Muscle layer of duodenum (tissue), 2 donors: ENCODE data around the gene SCO1.
A peak's percentile ranks its signal among the peaks of the same experiment; 100 is the strongest.
"Not testable (repeated sequence)": the region's sequence is repeated elsewhere in the genome, so short reads cannot be mapped to it uniquely, and the experiment has no call there.

ENCODE experiments used
- H3K27ac ChIP-seq: one replicate; pipeline ENCODE4 v1.7.0; 2013; ENCODE audit warnings: mild to moderate bottlenecking, low read length
- H3K27me3 ChIP-seq: one replicate; pipeline ENCODE4 v1.7.0; 2013; ENCODE audit warnings: low read depth, mild to moderate bottlenecking, control low read depth, low read length
- H3K36me3 ChIP-seq, 2 donors: one replicate each; pipeline ENCODE4 v1.7.0; 2013; ENCODE audit warnings: low read length in 2 of 2, control low read depth in 1 of 2, mild to moderate bottlenecking in 1 of 2; ENCODE audit not compliant: insufficient read depth in 2 of 2, control insufficient read depth in 1 of 2
- H3K4me1 ChIP-seq, 2 donors: one replicate each; pipeline ENCODE4 v1.7.0; 2013; ENCODE audit warnings: low read length in 2 of 2, mild to moderate bottlenecking in 2 of 2, control low read depth in 1 of 2, moderate library complexity in 1 of 2; ENCODE audit not compliant: insufficient read depth in 2 of 2, control insufficient read depth in 1 of 2
- H3K4me3 ChIP-seq, 2 donors: one replicate each; pipeline ENCODE4 v1.7.0; 2013; ENCODE audit warnings: low read length in 2 of 2, low read depth in 1 of 2, mild to moderate bottlenecking in 1 of 2
- H3K9me3 ChIP-seq, 2 donors: one replicate each; pipeline ENCODE4 v1.7.0; 2013; ENCODE audit warnings: low read length in 2 of 2, control low read depth in 1 of 2, mild to moderate bottlenecking in 1 of 2; ENCODE audit not compliant: control insufficient read depth in 1 of 2
- donor health status: healthy.

Gene SCO1

DNA sequence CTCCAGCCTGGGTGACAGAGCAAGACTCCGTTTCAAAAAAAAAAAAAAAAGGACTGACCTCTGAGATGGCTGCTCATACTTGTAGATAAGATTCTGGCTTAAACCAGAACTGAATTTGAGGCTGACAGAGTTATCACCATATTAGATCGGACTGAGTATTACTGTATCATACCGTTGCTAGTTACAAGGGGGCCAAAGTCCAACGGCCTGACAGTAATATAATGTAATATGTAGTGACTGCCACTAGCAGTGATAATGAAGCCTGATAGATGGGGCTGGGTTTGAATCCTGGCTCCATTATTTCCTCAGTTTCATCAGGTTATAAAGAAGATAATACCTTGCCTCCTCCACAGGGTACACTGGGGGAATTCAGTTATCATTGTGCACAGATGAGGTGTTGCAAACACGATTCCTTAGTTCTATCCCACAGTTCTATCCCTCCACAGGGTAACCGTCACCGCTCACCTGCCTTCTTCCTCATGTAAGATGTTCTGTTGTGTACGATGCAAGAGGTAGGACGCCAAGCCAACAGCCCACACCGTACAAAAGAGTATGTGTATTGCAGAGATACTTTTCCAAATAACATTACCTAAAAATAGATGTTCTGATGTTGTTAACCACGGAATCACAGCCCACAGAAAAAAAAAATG, 27.3 kb upstream of the SCO1 start:
- no peak overlapping the region for H3K27ac ChIP-seq
- no peaks in the 10 kb centered on the region for H3K9me3 ChIP-seq
- no peak overlapping the region for H3K4me3 ChIP-seq
- no peaks in the 10 kb centered on the region for H3K4me1 ChIP-seq
- no peaks in the 10 kb centered on the region for H3K27me3 ChIP-seq
- H3K36me3 ChIP-seq, result peaks cover 0 to 40% of the 10 kb centered on the region in 2 donors

DNA sequence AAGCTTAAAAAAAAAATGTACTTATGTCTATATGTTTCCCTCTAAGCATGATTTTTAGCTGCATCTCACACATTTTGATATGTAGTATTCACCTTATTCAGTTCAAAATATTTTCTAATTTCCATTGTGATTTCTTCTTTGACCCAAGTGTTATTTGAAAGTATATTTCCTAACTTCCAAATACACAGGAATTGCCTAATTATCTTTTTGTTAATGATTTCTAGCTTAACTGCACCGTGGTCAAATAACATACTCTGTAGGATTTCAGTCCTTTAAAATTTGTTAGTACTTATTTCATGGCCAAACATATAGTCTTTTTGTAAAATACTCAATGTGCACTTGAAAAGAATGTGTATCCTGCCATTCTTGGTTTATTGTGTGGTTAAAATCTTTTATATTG, 21.2 kb upstream of the SCO1 start:
- H3K9me3 ChIP-seq, result no peaks in the 10 kb centered on the region
- no peaks in the 10 kb centered on the region for H3K4me1 ChIP-seq
- no peak overlapping the region for H3K4me3 ChIP-seq
- no peaks in the 10 kb centered on the region for H3K27me3 ChIP-seq
- H3K27ac ChIP-seq, result no peak overlapping the region
- peaks cover 5 to 19% of the 10 kb centered on the region in 2 donors for H3K36me3 ChIP-seq

DNA sequence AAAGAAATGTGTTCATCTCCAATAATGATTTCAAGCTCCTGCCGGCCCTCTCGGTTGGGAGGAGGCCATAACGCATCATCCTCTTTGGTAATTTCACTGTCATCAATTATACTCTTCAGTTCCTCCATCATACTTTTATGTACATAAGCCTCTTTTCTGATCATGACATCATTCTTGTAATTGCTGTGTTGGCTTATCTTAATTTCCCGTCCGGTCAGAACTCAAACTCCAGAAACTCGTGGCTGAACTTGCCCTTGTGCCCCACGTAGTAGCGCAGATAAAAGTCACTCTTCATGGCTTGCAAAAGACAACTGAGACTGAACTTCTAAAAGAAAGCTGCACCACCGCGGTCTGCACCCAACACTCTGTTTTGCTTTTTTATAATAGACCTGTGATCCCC, 18.9 kb upstream of the SCO1 start:
- Histone ChIP-seq H3K27me3 (no peaks in the 10 kb centered on the region), H3K36me3 (peaks cover 19 to 22% of the 10 kb centered on the region in 2 donors), H3K9me3 (no peaks in the 10 kb centered on the region), H3K4me1 (no peaks in the 10 kb centered on the region), H3K4me3 (no peak overlapping the region), H3K27ac (no peak overlapping the region)

DNA sequence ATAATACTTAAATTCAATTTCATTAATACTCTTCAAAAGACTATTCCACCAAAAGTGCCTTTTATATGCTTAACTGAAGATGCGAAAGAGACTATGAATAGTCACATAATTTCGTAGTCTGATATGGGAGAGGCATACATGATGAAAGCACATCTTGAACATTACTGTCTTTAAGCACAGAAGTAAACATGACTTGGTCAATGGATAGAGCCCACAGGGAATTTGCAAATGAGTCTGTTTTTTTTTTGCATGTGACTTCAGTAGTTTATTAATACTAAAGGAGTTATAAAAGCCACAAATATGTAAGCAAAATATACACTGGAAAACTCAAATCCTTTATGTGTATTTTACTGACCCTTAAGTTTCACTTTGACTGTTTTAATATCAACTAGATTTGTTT, 16.0 kb upstream of the SCO1 start:
- Histone ChIP-seq H3K27ac (no peak overlapping the region), H3K4me1 (no peaks in the 10 kb centered on the region), H3K36me3 (peaks cover 38 to 44% of the 10 kb centered on the region in 2 donors), H3K9me3 (no peaks in the 10 kb centered on the region), H3K4me3 (no peak overlapping the region), H3K27me3 (no peaks in the 10 kb centered on the region)

DNA sequence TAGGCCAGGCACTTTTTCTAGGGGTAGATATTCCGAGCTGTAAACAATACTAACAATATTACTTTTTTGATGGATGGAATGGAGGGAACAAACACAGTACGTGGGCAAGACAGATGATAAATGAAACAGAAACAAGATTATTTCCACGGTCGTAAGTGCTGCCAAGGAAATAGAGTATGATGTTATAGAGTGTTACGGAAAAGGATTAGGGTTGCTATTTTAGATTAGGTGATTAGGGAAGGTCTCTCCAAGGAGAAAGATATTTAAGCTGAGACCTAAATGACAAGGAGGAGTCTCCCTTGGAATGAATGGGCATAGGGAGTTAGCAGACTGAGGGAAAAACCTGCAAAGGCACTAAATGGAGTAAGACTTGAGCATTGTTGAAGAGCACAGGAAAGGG, 8.4 kb upstream of the SCO1 start:
- peaks cover 33 to 43% of the 10 kb centered on the region in 2 donors for H3K36me3 ChIP-seq

DNA sequence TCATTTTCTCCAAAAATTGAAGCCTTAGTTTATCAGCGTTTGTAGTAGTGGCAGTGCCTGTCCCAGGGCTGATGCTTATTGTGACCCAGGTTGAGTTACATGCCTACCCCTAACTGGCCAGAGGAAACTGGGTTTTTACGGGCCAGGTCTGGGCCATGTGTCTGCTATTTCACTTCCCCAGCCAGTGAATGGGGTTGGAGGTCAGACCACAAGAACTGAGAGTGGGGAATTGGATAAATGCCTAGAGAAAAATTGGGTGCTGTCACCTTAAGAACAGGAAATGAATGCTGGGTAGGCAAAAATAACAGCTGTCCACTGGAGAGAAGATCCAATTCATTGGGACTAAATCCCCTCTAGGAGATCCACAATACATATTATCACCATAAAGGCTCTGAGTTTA, 5.2 kb upstream of the SCO1 start:
- H3K4me3 ChIP-seq, result no peak overlapping the region
- H3K9me3 ChIP-seq, result no peaks in the 10 kb centered on the region
- no peak overlapping the region for H3K27ac ChIP-seq

More for the DNA sequence above, 8.4 kb upstream of the SCO1 start:
- Histone ChIP-seq H3K4me3 (no peak overlapping the region), H3K27ac (no peak overlapping the region), H3K9me3 (no peaks in the 10 kb centered on the region), H3K4me1 (peaks cover 0 to 6% of the 10 kb centered on the region in 2 donors), H3K27me3 (no peaks in the 10 kb centered on the region)

DNA sequence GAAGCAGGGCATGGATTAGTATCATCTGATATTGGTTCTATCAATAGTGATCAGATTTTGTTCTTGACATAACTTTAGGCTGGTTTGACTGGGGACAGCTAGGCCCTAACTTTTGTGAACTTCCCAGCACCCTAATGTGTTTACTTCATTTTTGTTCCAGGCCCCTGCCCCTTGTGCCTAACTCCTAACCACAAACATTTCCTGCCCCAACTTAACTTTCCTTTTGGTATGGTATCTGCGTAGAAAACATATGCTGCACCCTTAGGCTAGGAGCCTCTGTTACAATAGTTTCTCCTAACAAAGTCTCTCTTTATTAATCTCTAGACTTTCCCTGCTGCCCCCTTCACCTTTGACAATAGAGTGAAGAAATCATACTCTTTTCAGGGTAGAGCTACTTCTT, 2.5 kb upstream of the SCO1 start:
- Histone ChIP-seq H3K9me3 (no peaks in the 10 kb centered on the region), H3K4me1 (peaks cover 0 to 27% of the 10 kb centered on the region in 2 donors), H3K27me3 (no peaks in the 10 kb centered on the region), H3K27ac (no peak overlapping the region), H3K36me3 (peaks cover 2 to 11% of the 10 kb centered on the region in 2 donors), H3K4me3 (no peak overlapping the region)

More for the DNA sequence above, 5.2 kb upstream of the SCO1 start:
- Histone ChIP-seq H3K36me3 (peaks cover 16 to 21% of the 10 kb centered on the region in 2 donors), H3K27me3 (no peaks in the 10 kb centered on the region), H3K4me1 (peaks cover 0 to 11% of the 10 kb centered on the region in 2 donors)

DNA sequence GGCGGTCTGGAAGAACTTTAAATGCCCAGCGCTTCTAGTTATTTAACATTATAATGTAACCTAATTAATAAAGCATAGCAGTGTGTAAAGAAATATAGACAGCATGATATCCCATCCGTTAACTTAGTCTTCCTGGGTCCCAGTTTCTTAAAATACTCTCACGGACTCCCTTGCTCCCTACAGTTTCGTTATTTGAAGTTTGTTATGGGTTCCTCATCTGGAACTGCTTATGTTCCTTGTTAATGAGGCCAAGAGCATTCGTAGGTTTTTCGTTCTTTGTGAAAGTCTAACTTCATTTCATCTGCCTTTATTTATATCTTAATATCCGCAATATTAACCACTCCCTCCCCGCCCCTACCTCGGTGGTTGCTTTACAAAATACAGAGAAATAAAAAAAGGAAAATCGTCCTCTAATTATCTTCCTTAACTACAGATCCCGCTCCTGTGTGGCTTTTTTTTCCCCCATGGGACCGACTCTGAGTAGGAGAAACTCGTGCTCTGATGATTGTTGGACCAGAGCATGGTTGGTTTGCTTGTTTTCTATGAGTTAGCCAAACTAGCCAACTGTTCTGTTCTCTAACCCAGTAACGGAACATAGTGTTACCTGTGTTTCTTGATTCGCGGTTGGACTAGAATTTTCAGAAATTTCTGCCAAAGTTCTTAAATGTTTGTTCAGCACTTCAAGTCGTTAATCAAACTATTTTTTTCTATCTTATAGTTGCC, 924 bp upstream of the SCO1 start:
- peak overlapping the region; percentile 90 for H3K27ac ChIP-seq
- no peaks in the 10 kb centered on the region for H3K9me3 ChIP-seq
- peaks cover 0 to 27% of the 10 kb centered on the region in 2 donors for H3K4me1 ChIP-seq
- peaks cover 6 to 18% of the 10 kb centered on the region in 2 donors for H3K36me3 ChIP-seq
- H3K4me3 ChIP-seq, result peak overlapping the region; percentile 96 to 97
- H3K27me3 ChIP-seq, result no peaks in the 10 kb centered on the region

DNA sequence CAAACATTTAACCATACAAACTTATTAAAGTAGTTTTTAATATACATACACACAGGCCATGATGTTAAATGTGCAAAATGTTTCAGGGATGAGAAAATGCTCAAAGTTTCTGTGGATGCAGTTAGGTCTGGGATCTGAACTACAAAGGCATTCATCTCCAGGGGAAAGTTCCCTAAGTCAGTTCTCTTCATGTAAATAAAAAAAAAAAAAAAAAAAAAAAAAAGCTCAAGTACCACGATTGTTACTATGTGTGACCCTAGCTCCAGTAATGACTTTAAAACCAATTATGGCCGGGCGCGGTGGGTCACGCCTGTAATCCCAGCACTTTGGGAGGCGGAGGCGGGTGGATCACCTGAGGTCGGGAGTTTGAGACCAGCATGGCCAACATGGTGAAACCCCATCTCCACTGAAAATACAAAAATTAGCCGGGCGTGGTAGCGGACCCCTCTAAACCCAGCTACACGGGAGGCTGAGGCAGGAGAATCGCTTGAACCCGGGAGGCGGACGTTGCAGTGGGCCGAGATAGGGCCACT, 1.4 kb downstream of the SCO1 start:
- not testable (repeated sequence) for H3K27ac ChIP-seq, H3K9me3 ChIP-seq, H3K27me3 ChIP-seq
- peaks cover 27 to 41% of the 10 kb centered on the region in 2 donors for H3K36me3 ChIP-seq
- peak overlapping the region; percentile 96 to 97 for H3K4me3 ChIP-seq
- H3K4me1 ChIP-seq, result peaks cover 0 to 21% of the 10 kb centered on the region in 2 donors

DNA sequence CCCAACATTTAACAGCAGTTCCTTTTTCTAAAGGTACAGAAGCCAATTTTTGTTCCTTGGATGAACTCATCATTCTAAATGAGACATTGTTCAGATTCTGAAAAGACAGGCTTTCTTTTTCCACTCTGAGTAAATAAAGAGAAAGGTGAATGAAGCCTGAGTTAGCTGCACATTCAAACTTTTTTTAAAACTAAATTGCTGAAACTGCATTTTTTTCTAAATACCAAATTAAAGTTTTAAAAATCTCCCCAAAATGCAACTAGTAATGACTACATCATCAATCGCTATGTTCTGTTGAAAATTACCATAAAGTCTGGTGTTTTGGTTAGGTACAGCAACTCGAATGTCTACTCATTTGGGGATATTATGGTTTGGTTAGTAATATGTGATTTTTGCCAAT, 9.8 kb downstream of the SCO1 start:
- H3K36me3 ChIP-seq, result peaks cover 44 to 60% of the 10 kb centered on the region in 2 donors
- no peak overlapping the region for H3K4me3 ChIP-seq
- H3K9me3 ChIP-seq, result no peaks in the 10 kb centered on the region

DNA sequence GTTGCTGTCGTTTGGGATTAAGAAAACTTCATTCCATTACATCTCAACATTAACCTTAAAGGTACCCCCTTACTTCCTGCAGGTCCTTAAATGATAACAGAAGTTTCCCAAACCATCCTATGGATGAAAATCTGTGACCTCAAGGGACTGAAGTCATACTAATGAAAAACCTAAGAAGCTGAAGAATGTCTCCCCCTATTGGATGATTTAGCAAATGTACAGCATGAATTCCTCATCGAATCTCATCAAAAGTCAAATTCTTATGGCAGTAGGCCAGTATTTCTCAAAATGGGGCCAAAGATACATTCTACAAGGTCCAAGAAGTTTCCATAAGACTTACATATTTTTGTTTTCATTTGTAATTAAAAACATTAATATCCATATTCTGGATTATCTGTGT, 13.5 kb downstream of the SCO1 start:
- peaks cover 44 to 54% of the 10 kb centered on the region in 2 donors for H3K36me3 ChIP-seq

More for the DNA sequence above, 9.8 kb downstream of the SCO1 start:
- Histone ChIP-seq H3K4me1 (no peaks in the 10 kb centered on the region), H3K27ac (no peak overlapping the region), H3K27me3 (no peaks in the 10 kb centered on the region)

More for the DNA sequence above, 13.5 kb downstream of the SCO1 start:
- H3K27me3 ChIP-seq, result no peaks in the 10 kb centered on the region
- no peak overlapping the region for H3K27ac ChIP-seq
- H3K4me1 ChIP-seq, result peaks cover 0 to 5% of the 10 kb centered on the region in 2 donors
- H3K9me3 ChIP-seq, result no peaks in the 10 kb centered on the region
- H3K4me3 ChIP-seq, result no peak overlapping the region
